Gastroesophageal sphincter (tissue), 4 donors: ENCODE measurements around the gene PLCB1. TPM values are rescaled to one million over a fixed set of nuclear protein-coding genes. Genes with fewer than 3 reads are reported as not detected.

Experiments used
- ATAC-seq: fragments of 150-250 bp; one replicate; pipeline ENCODE4 v1.9.1; 2016; ENCODE audit warnings: mild to moderate bottlenecking, moderate library complexity
- H3K27ac ChIP-seq, 4 donors: fragments of 200-600 bp; sonication (generic) in 3 of 4; 1 replicate in 3 of 4; 2 replicates in 1 of 4; pipeline ENCODE4 v1.5.1; 2016 to 2019
- H3K27me3 ChIP-seq: fragments of 200-600 bp; sonication (generic); one replicate; pipeline ENCODE4 v1.5.1; 2019
- H3K36me3 ChIP-seq, 2 donors: fragments of 200-600 bp; sonication (generic); one replicate each; pipeline ENCODE4 v1.5.1; 2019; ENCODE audit warnings: control low read depth in 1 of 2
- H3K4me1 ChIP-seq, 3 donors: fragments of 200-600 bp; sonication (generic); 1 replicate in 2 of 3; 2 replicates in 1 of 3; pipeline ENCODE4 v1.5.1; 2016 to 2019; ENCODE audit warnings: control low read depth in 2 of 3
- H3K4me3 ChIP-seq, 2 donors: fragments of 200-600 bp; sonication (generic); one replicate each; pipeline ENCODE4 v1.5.1; 2019; ENCODE audit warnings: mild to moderate bottlenecking in 1 of 2, moderate library complexity in 1 of 2
- H3K9me3 ChIP-seq, 3 donors: fragments of 200-600 bp; sonication (generic); one replicate each; pipeline ENCODE4 v1.5.1; 2017 to 2019; ENCODE audit warnings: control low read depth in 2 of 3
- CTCF ChIP-seq, 4 experiments: fragments of 200-600 bp in 2 of 4; fragments of 450-650 bp in 2 of 4; sonication (generic) in 1 of 4; IDR thresholded peaks; one replicate each; pipeline ENCODE4 v1.5.1; 2017 to 2019; ENCODE audit warnings: antibody characterized with exemption in 4 of 4, mild to moderate bottlenecking in 2 of 4, moderate library complexity in 2 of 4
- EP300 ChIP-seq: sonication (generic); formaldehyde crosslinking; IDR thresholded peaks from one replicate; pipeline ENCODE4 v1.6.1; 2017; ENCODE audit warnings: antibody characterized with exemption, mild to moderate bottlenecking
- POLR2A ChIP-seq, 2 donors: fragments of 450-650 bp; IDR thresholded peaks; one replicate each; pipeline ENCODE4 v1.6.1; 2017; ENCODE audit warnings: antibody characterized with exemption in 2 of 2, mild to moderate bottlenecking in 2 of 2, moderate library complexity in 1 of 2
- POLR2AphosphoS5 ChIP-seq: sonication (generic); formaldehyde crosslinking; IDR thresholded peaks from one replicate; pipeline ENCODE4 v1.6.1; 2017; ENCODE audit warnings: antibody characterized with exemption
- WGBS, 2 donors: methylation state at CpG; one replicate each; pipeline ENCODE4 v1.1.5; 2018; ENCODE audit warnings: low coverage in 1 of 2; 5-methylcytosine and 5-hydroxymethylcytosine counted together
- total RNA-seq, 4 donors: library from RNA; depleted of rRNA; stranded (reverse); fragments of >200 nt; gene quantifications; one replicate each; pipeline ENCODE4 v1.1.0, GENCODE V29; 2016

Gene PLCB1
- total RNA-seq, 4 donors from 2014 or later: 60.8 to 104 (median 69.0) TPM

GRCh38 chr20:8305449-8305978 is 173.4 kb downstream of the PLCB1 start:
- TF ChIP-seq POLR2A (IDR thresholded peaks at IDR 0.05) (no peak), CTCF (IDR thresholded peaks at IDR 0.05) (peak in 3 of 4 experiments; percentile 49 to 60 (median 54)), EP300 (no peak), POLR2AphosphoS5 (no peak)
- Histone ChIP-seq H3K27ac (peak overlapping the region in 3 of 4 donors; percentile 27 to 67 (median 63)), H3K4me3 (no peak overlapping the region), H3K4me1 (peaks cover 4 to 86% (median 5%) of the 10 kb centered on the region in 3 donors), H3K36me3 (no peaks in the 10 kb centered on the region), H3K9me3 (no peaks in the 10 kb centered on the region), H3K27me3 (no peaks in the 10 kb centered on the region)
- ATAC-seq: peak; percentile 33
- WGBS, 2 donors: 43 to 54% methylated on average over 6 to 8 of the region's 11 CpGs

- peak overlapping the region in 3 of 4 donors; percentile 45 to 67 (median 63) for H3K27ac ChIP-seq
- no peaks in the 10 kb centered on the region for H3K27me3 ChIP-seq
- 10 to 19% methylated on average over 2 to 3 of the region's 3 CpGs for WGBS, 2 donors
- H3K4me1 ChIP-seq: peaks cover 4 to 79% (median 5%) of the 10 kb centered on the region in 3 donors
- H3K4me3 ChIP-seq: no peak overlapping the region
- ATAC-seq: no peak
- TF ChIP-seq CTCF (IDR thresholded peaks at IDR 0.05) (no peak), POLR2AphosphoS5 (peak; percentile 14)
- no peaks in the 10 kb centered on the region for H3K36me3 ChIP-seq
- no peaks in the 10 kb centered on the region for H3K9me3 ChIP-seq
Observed at GRCh38 chr20:8306937-8307336, 174.9 kb downstream of the PLCB1 start.

GRCh38 chr20:8309634-8310033 is 177.6 kb downstream of the PLCB1 start:
- H3K4me1 ChIP-seq: peaks cover 0 to 59% (median 3%) of the 10 kb centered on the region in 3 donors
- peak overlapping the region in 3 of 4 donors; percentile 20 to 63 (median 27) for H3K27ac ChIP-seq
- 40 to 47% methylated on average over 5 of the region's 5 CpGs for WGBS, 2 donors
- no peaks in the 10 kb centered on the region for H3K9me3 ChIP-seq
- H3K27me3 ChIP-seq: no peaks in the 10 kb centered on the region
- TF ChIP-seq POLR2A (IDR thresholded peaks at IDR 0.05): no peak
- TF ChIP-seq CTCF (IDR thresholded peaks at IDR 0.05): no peak
- TF ChIP-seq EP300: no peak
- no peak for TF ChIP-seq POLR2AphosphoS5
- no peak for ATAC-seq
- H3K4me3 ChIP-seq: no peak overlapping the region
- no peaks in the 10 kb centered on the region for H3K36me3 ChIP-seq

- ATAC-seq: no peak
- peaks cover 0 to 53% (median 3%) of the 10 kb centered on the region in 3 donors for H3K4me1 ChIP-seq
- H3K36me3 ChIP-seq: no peaks in the 10 kb centered on the region
- WGBS, 2 donors: 81 to 90% methylated on average over 2 to 4 of the region's 4 CpGs
- no peak overlapping the region for H3K27ac ChIP-seq
- no peaks in the 10 kb centered on the region for H3K27me3 ChIP-seq
- H3K4me3 ChIP-seq: no peak overlapping the region
- TF ChIP-seq POLR2A (IDR thresholded peaks at IDR 0.05) (no peak), POLR2AphosphoS5 (no peak), EP300 (no peak), CTCF (IDR thresholded peaks at IDR 0.05) (no peak)
- no peaks in the 10 kb centered on the region for H3K9me3 ChIP-seq
Observed at GRCh38 chr20:8310618-8311017, 178.6 kb downstream of the PLCB1 start.

- H3K27ac ChIP-seq: no peak overlapping the region
- H3K9me3 ChIP-seq: no peaks in the 10 kb centered on the region
- no peaks in the 10 kb centered on the region for H3K27me3 ChIP-seq
- TF ChIP-seq POLR2AphosphoS5 (no peak), POLR2A (IDR thresholded peaks at IDR 0.05) (no peak), EP300 (no peak), CTCF (IDR thresholded peaks at IDR 0.05) (no peak)
- WGBS, 2 donors: 100% methylated on average over 1 of the region's 1 CpG
- H3K4me1 ChIP-seq: peaks cover 0 to 41% (median 3%) of the 10 kb centered on the region in 3 donors
- ATAC-seq: no peak
- H3K36me3 ChIP-seq: no peaks in the 10 kb centered on the region
- no peak overlapping the region for H3K4me3 ChIP-seq
Observed at GRCh38 chr20:8313073-8313472, 181.0 kb downstream of the PLCB1 start.
